Esophagus squamous epithelium (tissue), 5 donors: ENCODE results near the gene STMN3. TPM values are rescaled to one million over a fixed set of nuclear protein-coding genes. Genes with fewer than 3 reads are reported as not detected.

Experiments used
- DNase-seq: peaks from one replicate; lab custom pipeline; 2025; lab: John Stamatoyannopoulos, UW
- H3K27ac ChIP-seq, 4 donors: fragments of 200-600 bp; sonication (generic); one replicate each; pipeline ENCODE4 v1.5.1; 2016 to 2019; ENCODE audit warnings: mild to moderate bottlenecking in 1 of 4
- H3K27me3 ChIP-seq, 4 donors: fragments of 200-600 bp; sonication (generic); 1 replicate in 3 of 4; 2 replicates in 1 of 4; pipeline versions ENCODE4 v1.5.1 to v1.6.0; 2017 to 2021; ENCODE audit warnings: antibody characterized with exemption in 1 of 4
- H3K36me3 ChIP-seq, 3 donors: fragments of 200-600 bp; sonication (generic); one replicate each; pipeline ENCODE4 v1.5.1; 2016 to 2019
- H3K4me1 ChIP-seq, 3 donors: fragments of 200-600 bp; sonication (generic); one replicate each; pipeline ENCODE4 v1.5.1; 2017 to 2019
- H3K4me3 ChIP-seq, 4 donors: fragments of 200-600 bp; sonication (generic); 1 replicate in 3 of 4; 2 replicates in 1 of 4; pipeline ENCODE4 v1.5.1; 2016 to 2019; ENCODE audit warnings: mild to moderate bottlenecking in 2 of 4, moderate library complexity in 1 of 4
- H3K9me3 ChIP-seq, 3 donors: fragments of 200-600 bp; sonication (generic); one replicate each; pipeline ENCODE4 v1.5.1; 2016 to 2019
- CTCF ChIP-seq, 6 experiments: fragments of 450-650 bp in 4 of 6; fragments of 200-600 bp in 2 of 6; sonication (generic) in 2 of 6; IDR thresholded peaks; one replicate each; pipeline ENCODE4 v1.5.1; 2016 to 2019; ENCODE audit warnings: antibody characterized with exemption in 6 of 6, mild to moderate bottlenecking in 4 of 6, moderate library complexity in 4 of 6
- POLR2A ChIP-seq, 4 donors: fragments of 450-650 bp; IDR thresholded peaks; one replicate each; pipeline ENCODE4 v1.6.1; 2017; ENCODE audit warnings: antibody characterized with exemption in 4 of 4, mild to moderate bottlenecking in 4 of 4, moderate library complexity in 3 of 4
- WGBS, 2 donors: methylation state at CpG; one replicate each; pipeline ENCODE4 v1.1.5; 2018; 5-methylcytosine and 5-hydroxymethylcytosine counted together
- intact Hi-C: fragments of 100-400 bp; cut with DNase I; formaldehyde crosslinking; loops from one replicate; pipeline ENCODE4 v1.15.0; 2022
- total RNA-seq, 4 donors: library from RNA; depleted of rRNA; stranded (reverse); fragments of >200 nt; gene quantifications; one replicate each; pipeline ENCODE4 v1.1.0, GENCODE V29; 2016
- donor health status: DM: yes; HTN: yes; CAD: no.

STMN3 gene
- total RNA-seq, 4 donors from 2014 or later, result 1.9 to 8.4 (median 4.5) TPM

- TF ChIP-seq CTCF (IDR thresholded peaks at IDR 0.05) (no peak), POLR2A (IDR thresholded peaks at IDR 0.05) (no peak)
- no peak for DNase-seq
- no peak overlapping the region for H3K4me3 ChIP-seq
- H3K27me3 ChIP-seq, result no peaks in the 10 kb centered on the region
- 46% methylated on average over 11 of the region's 37 CpGs; no CpG with 5 or more reads in 1 of the 2 donors for WGBS, 2 donors
- H3K9me3 ChIP-seq, result no peaks in the 10 kb centered on the region
- intact Hi-C loops, result no loop called here
- H3K4me1 ChIP-seq, result peaks cover 37 to 88% (median 76%) of the 10 kb centered on the region in 3 donors
- H3K27ac ChIP-seq, result peak overlapping the region in 1 of 4 donors; percentile 49
- peaks cover 0 to 7% (median 0%) of the 10 kb centered on the region in 3 donors for H3K36me3 ChIP-seq
Measured at GRCh38 chr20:63694584-63695423, 41.6 kb upstream of the STMN3 start.

GRCh38 chr20:63693733-63694583 lies 40.7 kb upstream of the STMN3 start:
- peaks cover 31 to 88% (median 69%) of the 10 kb centered on the region in 3 donors for H3K4me1 ChIP-seq
- no peak for DNase-seq
- no peaks in the 10 kb centered on the region for H3K9me3 ChIP-seq
- 94 to 100% methylated on average over 3 to 7 of the region's 21 CpGs for WGBS, 2 donors
- H3K4me3 ChIP-seq, result no peak overlapping the region
- TF ChIP-seq CTCF (IDR thresholded peaks at IDR 0.05) (no peak), POLR2A (IDR thresholded peaks at IDR 0.05) (no peak)
- peaks cover 0 to 7% (median 0%) of the 10 kb centered on the region in 3 donors for H3K36me3 ChIP-seq
- intact Hi-C loops, result no loop called here
- no peaks in the 10 kb centered on the region for H3K27me3 ChIP-seq
- H3K27ac ChIP-seq, result no peak overlapping the region

- TF ChIP-seq POLR2A (IDR thresholded peaks at IDR 0.05) (no peak), CTCF (IDR thresholded peaks at IDR 0.05) (no peak)
- Histone ChIP-seq H3K27ac (peak overlapping the region in 1 of 4 donors; percentile 61), H3K4me3 (no peak overlapping the region), H3K4me1 (peaks cover 28 to 88% (median 67%) of the 10 kb centered on the region in 3 donors), H3K36me3 (peaks cover 0 to 7% (median 0%) of the 10 kb centered on the region in 3 donors), H3K9me3 (no peaks in the 10 kb centered on the region), H3K27me3 (no peaks in the 10 kb centered on the region)
- intact Hi-C loops, result no loop called here
- DNase-seq, result no peak
- WGBS, 2 donors, result 90 to 100% methylated on average over 2 of the region's 10 CpGs
Measured at GRCh38 chr20:63693083-63693732, 40.0 kb upstream of the STMN3 start.

DNA sequence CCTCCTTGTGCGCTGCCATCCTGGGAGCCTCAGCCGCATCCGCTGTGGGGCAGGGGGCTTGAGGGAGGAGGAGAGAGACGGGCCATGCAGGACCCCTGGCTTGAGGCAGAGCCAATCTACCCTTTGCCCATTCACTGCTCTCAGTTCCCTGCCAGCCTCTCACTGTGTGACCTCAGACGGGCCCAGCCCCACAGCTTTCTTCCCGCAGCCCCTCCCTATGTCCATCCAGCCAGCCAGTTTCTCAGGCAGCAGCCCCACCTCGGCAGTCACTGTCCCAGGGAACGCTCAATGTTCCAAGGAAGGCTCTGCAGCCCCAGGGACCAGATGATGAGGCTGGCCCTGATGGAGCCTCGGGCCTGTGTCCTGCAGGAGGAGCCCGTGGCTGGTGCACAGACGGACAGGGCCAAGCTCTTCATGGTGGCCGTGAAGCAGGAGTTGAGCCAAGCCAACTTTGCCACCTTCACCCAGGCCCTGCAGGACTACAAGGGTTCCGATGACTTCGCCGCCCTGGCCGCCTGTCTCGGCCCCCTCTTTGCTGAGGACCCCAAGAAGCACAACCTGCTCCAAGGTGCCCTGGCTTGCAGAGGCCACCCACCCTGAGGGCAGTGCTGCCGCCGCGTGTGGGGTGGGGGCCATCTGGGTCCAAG lies 39.3 kb upstream of the STMN3 start:
- TF ChIP-seq CTCF (IDR thresholded peaks at IDR 0.05), result no peak
- no peak for TF ChIP-seq POLR2A (IDR thresholded peaks at IDR 0.05)
- Histone ChIP-seq H3K9me3 (no peaks in the 10 kb centered on the region), H3K4me1 (peaks cover 34 to 88% (median 67%) of the 10 kb centered on the region in 3 donors), H3K27ac (peak overlapping the region in 2 of 4 donors; percentile 13 to 61), H3K27me3 (no peaks in the 10 kb centered on the region), H3K4me3 (no peak overlapping the region), H3K36me3 (peaks cover 0 to 7% (median 0%) of the 10 kb centered on the region in 3 donors)
- 64 to 85% methylated on average over 3 to 4 of the region's 20 CpGs for WGBS, 2 donors
- intact Hi-C loops, result no loop called here
- DNase-seq, result no peak
